ENCODE measurements around the gene FAM76A. TPM values are rescaled to one million over a fixed set of nuclear protein-coding genes. Genes with fewer than 3 reads are reported as not detected.

Gene FAM76A
- total and polyA plus RNA-seq, 9 of the 15 experiments (the other 6 are each of a cell fraction or from before 2014, with no cell fraction given) = 9.5 to 14.6 (median 11.4) TPM

- H3K9me1 ChIP-seq (ENCODE audit: control insufficient read depth, insufficient read depth, low read length) = no peaks in the 10 kb centered on the region
- H3K4me3 ChIP-seq = peak overlapping the region; percentile 87
- peak overlapping the region; percentile 88 for H2AFZ ChIP-seq (ENCODE audit: low read depth, low read length)
- peak overlapping the region; percentile 99 for H3K4me2 ChIP-seq (ENCODE audit: insufficient read depth, low read length)
- ChIA-PET POLR2A (interaction anchor here (1.0 to 3.2 kb wide), 10 partner anchors 8 to 286 kb away, joined by 4 to 25 read pairs (median 6); partner anchors contain the start of genes FAM76A and PPP1R8), CTCF (ENCODE audit: low intra/inter-chr PET ratio) (no interaction called here)
- peak; percentile 18 for ATAC-seq
- H3K9me3 ChIP-seq (replicated peaks; ENCODE audit: control insufficient read depth, insufficient read depth, low read depth, low read length) = no peaks in the 10 kb centered on the region
- in situ Hi-C loops (cut with MboI) (no loop called here), intact Hi-C loops (cut with micrococcal nuclease) (loop anchor here (5.0 kb wide), 1 partner anchor 58 kb away; the partner anchor contains the start of gene PPP1R8)
- no peaks in the 10 kb centered on the region for H3K27me3 ChIP-seq (ENCODE audit: control insufficient read depth in 2 of 2, insufficient read depth in 2 of 2, low read length in 2 of 2)
- peaks cover 14% of the 10 kb centered on the region in 2 experiments; a peak in 4 of 5 replicates for H3K4me1 ChIP-seq (replicated peaks in 1 of 2; ENCODE audit: control insufficient read depth in 2 of 2, insufficient read depth in 2 of 2, low read length in 2 of 2)
- DNase-seq (ENCODE audit: extremely low read depth in 1 of 4, low spot score in 3 of 4) = peak in 1 of 4 experiments; percentile 14
- H3K79me2 ChIP-seq (ENCODE audit: control insufficient read depth, insufficient read depth, low read length) = peaks cover 40% of the 10 kb centered on the region
- WGBS (ENCODE audit: insufficient coverage, low coverage, missing lambda C conversion rate) = 15% methylated on average over 3 of the region's 3 CpGs
- peak overlapping the region; percentile 63 for H3K27ac ChIP-seq (ENCODE audit: extremely low read depth, low read depth, low read length)
- FAIRE-seq = peak; percentile 54
- H3K36me3 ChIP-seq (ENCODE audit: control insufficient read depth, insufficient read depth, low read length) = peaks cover 9% of the 10 kb centered on the region; the same call in 1 of the 3 replicates
- no TSS peak for BruUV-seq (replicated peaks)
- H3K9ac ChIP-seq (ENCODE audit: insufficient read depth in 1 of 2, low read depth in 2 of 2, low read length in 2 of 2) = peak overlapping the region; percentile 74 to 98
- no peaks in the 10 kb centered on the region for H4K20me1 ChIP-seq (replicated peaks; ENCODE audit: control insufficient read depth, insufficient read depth, low read length)
- TF ChIP-seq HDAC3 (IDR thresholded peaks at IDR 0.05; ENCODE audit: borderline replicate concordance, partially characterized antibody) = no peak
- no peak for TF ChIP-seq PTBP1 (IDR thresholded peaks at IDR 0.05; ENCODE audit: low read depth, low read length)
- no peak for TF ChIP-seq KDM4B (IDR thresholded peaks at IDR 0.05; ENCODE audit: borderline replicate concordance in 2 of 2, low read depth in 1 of 2)
- no peak for TF ChIP-seq HNRNPL (IDR thresholded peaks at IDR 0.05; ENCODE audit: low read depth, low read length)
- no peak for TF ChIP-seq RFX1 (IDR thresholded peaks at IDR 0.05)
- TF ChIP-seq POLR2AphosphoS5 (IDR thresholded peaks at IDR 0.05; ENCODE audit: control insufficient read depth, insufficient read depth, low read depth, low read length) = no peak
- TF ChIP-seq ZNF175 (CRISPR knock-in tag; IDR thresholded peaks at IDR 0.05; ENCODE audit: low read depth) = no peak
- TF ChIP-seq AFF1 (IDR thresholded peaks at IDR 0.05; ENCODE audit: low read depth in 1 of 2, partially characterized antibody in 2 of 2) = no peak
- no peak for TF ChIP-seq POU5F1 (IDR thresholded peaks at IDR 0.05; ENCODE audit: borderline replicate concordance, low read depth, low read length, partially characterized antibody)
- no peak for TF ChIP-seq RCOR1 (IDR thresholded peaks at IDR 0.05; ENCODE audit: borderline replicate concordance in 1 of 2, low read depth in 2 of 2, low read length in 2 of 2)
- no peak for TF ChIP-seq NKRF (IDR thresholded peaks at IDR 0.05; ENCODE audit: borderline replicate concordance)
- TF ChIP-seq ZNF764 (CRISPR knock-in tag; IDR thresholded peaks at IDR 0.05; ENCODE audit: low read depth) = no peak
- no peak for TF ChIP-seq NFIX (CRISPR knock-in tag; IDR thresholded peaks at IDR 0.05; ENCODE audit: low read depth)
These were observed 48.2 kb downstream of the FAM76A start for GRCh38 chr1:27773826-27774445.

Measured in K562 (cell line).